Astrocyte of the cerebellum (primary cell): Measurements from ENCODE around the gene GPAT3.

Experiments used
- DNase-seq: peaks from one replicate; pipeline ENCODE4 v3.0.0-alpha.2; 2011; ENCODE audit warnings: low read depth
- H3K4me3 ChIP-seq: 2 replicates; pipeline ENCODE4 v1.5.1; 2011; ENCODE audit warnings: mild to moderate bottlenecking, low read depth, low read length, moderate library complexity
- CTCF ChIP-seq: IDR thresholded peaks from 2 replicates; pipeline ENCODE4 v1.5.1; 2012; ENCODE audit warnings: low read length, low read depth, moderate library complexity, mild to moderate bottlenecking; ENCODE audit errors: missing control alignments
- in situ Hi-C: cut with HindIII; loops from 2 replicates; pipeline ENCODE4 v1.10.0; 2017; ENCODE audit warnings: low sequenced_read_pairs

GPAT3 gene

GRCh38 chr4:83599183-83599582 is 63.3 kb downstream of the GPAT3 start:
- TF ChIP-seq CTCF, result no peak
- in situ Hi-C loops, result no loop called here
- no peak for DNase-seq
- no peak overlapping the region for H3K4me3 ChIP-seq

DNA sequence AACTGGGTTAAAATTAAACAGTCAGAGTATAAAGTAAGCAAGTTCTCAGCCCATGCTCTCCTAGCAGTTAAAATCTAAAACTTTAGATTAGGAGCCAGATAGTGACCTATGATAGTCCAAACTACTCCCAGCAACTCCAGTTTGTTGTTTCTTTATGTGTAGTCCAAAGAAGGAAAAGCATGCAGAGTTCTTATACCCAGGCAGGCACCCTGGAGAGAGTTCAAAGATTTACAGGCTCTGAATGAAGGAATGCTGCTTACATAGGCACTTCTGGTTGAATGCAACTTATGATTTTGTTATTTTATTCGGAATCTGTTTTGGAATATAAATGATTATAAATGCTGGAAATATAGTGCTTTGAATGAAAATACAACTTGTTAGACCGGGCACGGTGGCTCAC is 67.2 kb downstream of the GPAT3 start:
- H3K4me3 ChIP-seq, result no peak overlapping the region
- DNase-seq, result no peak
- in situ Hi-C loops, result no loop called here
- TF ChIP-seq CTCF, result no peak

- H3K4me3 ChIP-seq, result no peak overlapping the region
- DNase-seq, result no peak
- no peak for TF ChIP-seq CTCF
- in situ Hi-C loops, result no loop called here
Measured at GRCh38 chr4:83604321-83604720, 68.4 kb downstream of the GPAT3 start.

DNA sequence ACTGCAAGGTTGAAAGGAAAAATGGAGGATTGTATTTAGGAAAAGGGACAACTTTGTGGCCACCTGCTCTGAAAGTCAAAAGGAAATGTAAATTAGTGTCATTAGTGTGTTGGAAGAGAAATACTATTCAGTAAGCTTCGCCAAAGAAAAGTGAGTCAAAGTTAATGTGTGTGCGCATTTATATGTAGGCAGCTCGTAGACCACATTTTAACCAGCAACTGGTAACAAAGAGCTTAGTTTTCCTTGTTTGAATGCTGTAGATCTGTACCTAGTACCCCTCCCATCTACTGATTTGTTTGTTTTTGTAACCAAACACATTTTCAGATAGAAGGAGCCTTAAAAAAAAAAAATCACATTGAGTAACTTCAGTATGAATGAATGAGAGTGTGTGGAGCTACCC is 69.3 kb downstream of the GPAT3 start:
- H3K4me3 ChIP-seq, result no peak overlapping the region
- TF ChIP-seq CTCF, result no peak
- no peak for DNase-seq
- in situ Hi-C loops, result no loop called here

DNA sequence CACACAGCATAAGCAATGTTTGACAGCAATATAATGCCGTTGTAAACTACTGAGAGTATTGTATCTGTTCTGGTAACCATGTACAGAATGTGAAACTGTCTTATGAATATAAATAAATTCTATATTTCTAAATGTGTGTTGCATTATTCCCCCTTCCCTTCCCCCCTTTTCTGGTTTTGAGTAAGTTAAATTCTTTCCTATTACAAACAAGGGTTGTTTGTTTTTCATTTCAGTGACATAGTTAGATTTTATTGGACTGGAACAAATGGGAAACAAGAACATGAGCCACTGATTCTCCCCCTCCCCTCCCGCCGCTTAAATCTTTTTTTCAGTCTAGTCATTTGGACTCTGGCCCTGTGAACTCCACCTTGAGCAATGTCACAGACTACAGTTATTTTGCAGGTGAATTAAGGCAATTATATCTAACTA is 69.8 kb downstream of the GPAT3 start:
- H3K4me3 ChIP-seq, result no peak overlapping the region
- no peak for DNase-seq
- in situ Hi-C loops, result no loop called here
- TF ChIP-seq CTCF, result no peak

DNA sequence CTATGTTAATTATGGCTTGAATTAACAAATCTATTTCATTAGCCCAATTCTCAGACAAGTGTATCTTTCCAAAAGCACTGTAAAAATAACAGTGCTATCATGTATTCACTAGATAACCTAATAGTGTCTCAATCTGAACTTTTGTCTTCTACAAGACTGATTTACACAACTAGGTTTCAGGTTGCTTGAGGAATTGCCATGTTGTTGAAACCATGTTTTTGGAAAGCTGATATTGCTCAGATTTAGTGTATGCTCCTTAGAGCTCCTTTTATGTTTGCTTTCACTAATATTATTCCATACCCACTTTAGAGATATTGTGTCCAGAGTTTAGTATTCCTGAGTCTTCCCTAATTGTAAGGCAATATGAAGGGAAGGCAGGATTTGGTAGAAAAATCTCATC is 70.6 kb downstream of the GPAT3 start:
- no peak for TF ChIP-seq CTCF
- in situ Hi-C loops, result no loop called here
- no peak overlapping the region for H3K4me3 ChIP-seq
- no peak for DNase-seq

DNA sequence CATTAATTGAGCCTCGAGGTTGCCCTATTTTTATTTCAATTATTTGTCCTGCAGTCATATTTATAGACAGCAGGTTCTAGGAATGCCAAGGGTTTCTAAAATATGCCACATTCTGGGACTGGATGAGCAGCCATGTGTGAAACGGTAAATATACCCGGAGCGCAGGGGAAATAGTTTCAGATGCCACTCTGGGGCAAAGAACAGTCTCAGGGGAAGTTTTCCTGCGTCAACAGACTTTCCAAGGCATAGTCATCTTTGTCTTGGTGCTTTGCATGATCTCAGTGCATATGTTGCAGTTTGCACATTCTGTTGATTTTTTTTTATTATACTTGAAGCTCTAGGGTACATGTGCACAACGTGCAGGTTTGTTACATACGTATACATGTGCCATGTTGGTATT is 71.0 kb downstream of the GPAT3 start:
- no peak overlapping the region for H3K4me3 ChIP-seq
- in situ Hi-C loops, result no loop called here
- DNase-seq, result no peak
- no peak for TF ChIP-seq CTCF
